NCI-H524 (cell line): ENCODE data around the gene MYBPHL.
A peak's percentile ranks its signal among the peaks of the same experiment; 100 is the strongest.

Source experiments
- DNase-seq, 2 experiments: peaks; one replicate each; lab custom pipeline; 2025; lab: John Stamatoyannopoulos, UW

Gene MYBPHL

GRCh38 chr1:109279615-109280278 is 27.1 kb downstream of the MYBPHL start:
- no peak for DNase-seq

DNA sequence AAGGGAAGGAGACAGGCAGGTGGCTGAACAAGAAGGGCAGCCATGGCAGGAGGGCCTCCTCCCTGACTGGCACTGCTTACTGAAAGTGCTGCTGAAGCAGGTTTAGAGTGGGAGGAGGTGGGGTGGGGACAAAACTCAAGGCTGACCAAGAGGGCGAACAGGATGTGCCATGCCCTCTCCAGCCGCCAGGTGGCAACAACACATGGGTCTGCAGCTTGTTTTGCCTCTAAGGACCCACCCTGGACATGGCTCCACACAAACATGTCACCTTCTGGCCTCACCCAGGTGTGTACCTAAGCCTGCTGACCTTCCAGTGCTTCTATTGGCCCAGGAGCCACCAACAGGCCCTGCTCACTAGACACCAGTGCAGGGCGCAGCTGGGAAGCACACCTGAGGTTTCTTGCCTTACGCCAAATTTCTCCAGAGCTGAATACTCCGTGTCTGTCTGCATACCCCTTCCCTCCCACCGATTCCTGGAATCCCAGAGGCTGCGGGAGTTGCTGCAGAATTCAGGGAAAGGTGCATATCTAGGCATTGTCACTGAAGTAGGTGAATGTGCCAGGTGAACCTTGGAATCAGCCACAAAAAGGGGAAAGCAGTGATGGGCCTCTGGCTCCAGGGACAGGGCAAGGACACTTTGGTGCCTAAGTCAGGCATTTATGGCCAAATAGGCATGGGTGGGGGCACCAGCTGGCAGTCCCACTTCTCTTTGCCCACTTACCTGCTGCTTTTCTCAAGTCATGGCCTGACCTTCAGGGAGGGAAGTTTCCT is 29.2 kb downstream of the MYBPHL start:
- peak in 1 of 2 experiments; percentile 76 for DNase-seq

GRCh38 chr1:109275706-109276345 is 31.0 kb downstream of the MYBPHL start:
- DNase-seq: no peak

DNA sequence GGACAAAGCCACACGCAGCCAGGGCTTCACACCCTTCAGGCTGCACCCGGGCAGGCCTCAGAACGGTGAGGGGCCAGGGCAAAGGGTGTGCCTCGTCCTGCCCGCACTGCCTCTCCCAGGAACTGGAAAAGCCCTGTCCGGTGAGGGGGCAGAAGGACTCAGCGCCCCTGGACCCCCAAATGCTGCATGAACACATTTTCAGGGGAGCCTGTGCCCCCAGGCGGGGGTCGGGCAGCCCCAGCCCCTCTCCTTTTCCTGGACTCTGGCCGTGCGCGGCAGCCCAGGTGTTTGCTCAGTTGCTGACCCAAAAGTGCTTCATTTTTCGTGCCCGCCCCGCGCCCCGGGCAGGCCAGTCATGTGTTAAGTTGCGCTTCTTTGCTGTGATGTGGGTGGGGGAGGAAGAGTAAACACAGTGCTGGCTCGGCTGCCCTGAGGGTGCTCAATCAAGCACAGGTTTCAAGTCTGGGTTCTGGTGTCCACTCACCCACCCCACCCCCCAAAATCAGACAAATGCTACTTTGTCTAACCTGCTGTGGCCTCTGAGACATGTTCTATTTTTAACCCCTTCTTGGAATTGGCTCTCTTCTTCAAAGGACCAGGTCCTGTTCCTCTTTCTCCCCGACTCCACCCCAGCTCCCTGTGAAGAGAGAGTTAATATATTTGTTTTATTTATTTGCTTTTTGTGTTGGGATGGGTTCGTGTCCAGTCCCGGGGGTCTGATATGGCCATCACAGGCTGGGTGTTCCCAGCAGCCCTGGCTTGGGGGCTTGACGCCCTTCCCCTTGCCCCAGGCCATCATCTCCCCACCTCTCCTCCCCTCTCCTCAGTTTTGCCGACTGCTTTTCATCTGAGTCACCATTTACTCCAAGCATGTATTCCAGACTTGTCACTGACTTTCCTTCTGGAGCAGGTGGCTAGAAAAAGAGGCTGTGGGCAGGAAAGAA is 32.0 kb downstream of the MYBPHL start:
- no peak for DNase-seq

GRCh38 chr1:109273570-109274288 is 33.1 kb downstream of the MYBPHL start:
- DNase-seq: no peak

GRCh38 chr1:109272831-109273547 is 33.8 kb downstream of the MYBPHL start:
- DNase-seq: no peak

- DNase-seq: no peak
These were observed 34.6 kb downstream of the MYBPHL start for GRCh38 chr1:109272021-109272799.

DNA sequence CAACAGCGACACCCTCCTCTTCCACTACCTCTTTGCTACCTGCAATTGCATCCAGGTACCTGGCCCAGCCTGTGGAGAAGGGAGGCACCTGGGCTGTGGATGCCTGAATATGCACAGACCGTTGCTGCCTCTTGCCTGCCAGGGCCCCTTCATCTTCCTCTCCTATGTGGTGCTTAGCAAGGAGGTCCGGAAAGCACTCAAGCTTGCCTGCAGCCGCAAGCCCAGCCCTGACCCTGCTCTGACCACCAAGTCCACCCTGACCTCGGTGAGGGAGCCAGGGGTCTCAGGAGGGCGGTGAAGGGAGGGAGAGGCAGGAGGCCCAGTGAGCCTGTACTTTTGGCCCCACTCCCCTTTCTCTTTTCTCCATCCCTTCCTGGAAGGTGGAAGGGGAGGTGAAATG is 35.4 kb downstream of the MYBPHL start:
- no peak for DNase-seq

DNA sequence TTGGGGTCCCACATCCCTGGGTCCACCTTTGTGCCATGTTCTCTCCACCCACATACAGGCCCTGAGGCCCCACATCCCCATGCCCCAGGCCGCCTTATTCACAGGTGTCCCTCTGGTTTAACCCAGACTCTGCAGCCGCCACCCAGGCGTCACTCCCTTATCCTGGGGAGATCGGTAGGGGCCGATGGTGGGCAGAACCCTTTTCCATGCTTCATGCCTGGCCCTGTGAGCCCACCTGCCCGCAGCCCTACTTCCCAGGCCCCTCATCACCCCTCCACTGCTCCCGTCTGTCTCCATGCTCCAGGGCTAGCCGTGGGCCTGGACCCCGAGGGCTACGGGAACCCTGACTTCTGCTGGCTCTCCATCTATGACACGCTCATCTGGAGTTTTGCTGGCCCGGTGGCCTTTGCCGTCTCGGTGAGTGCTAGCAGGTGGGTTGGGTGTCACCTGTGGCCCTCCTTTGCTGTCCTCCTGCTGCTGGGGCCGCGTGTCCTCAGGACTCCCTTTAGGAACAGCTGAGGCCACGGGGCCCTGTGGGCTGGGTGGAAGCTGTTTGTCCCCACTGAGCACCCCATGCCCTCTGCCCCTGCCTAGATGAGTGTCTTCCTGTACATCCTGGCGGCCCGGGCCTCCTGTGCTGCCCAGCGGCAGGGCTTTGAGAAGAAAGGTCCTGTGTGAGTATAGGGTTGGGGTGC is 36.0 kb downstream of the MYBPHL start:
- DNase-seq: no peak

- DNase-seq: no peak
These were observed 36.7 kb downstream of the MYBPHL start for GRCh38 chr1:109269981-109270622.

DNA sequence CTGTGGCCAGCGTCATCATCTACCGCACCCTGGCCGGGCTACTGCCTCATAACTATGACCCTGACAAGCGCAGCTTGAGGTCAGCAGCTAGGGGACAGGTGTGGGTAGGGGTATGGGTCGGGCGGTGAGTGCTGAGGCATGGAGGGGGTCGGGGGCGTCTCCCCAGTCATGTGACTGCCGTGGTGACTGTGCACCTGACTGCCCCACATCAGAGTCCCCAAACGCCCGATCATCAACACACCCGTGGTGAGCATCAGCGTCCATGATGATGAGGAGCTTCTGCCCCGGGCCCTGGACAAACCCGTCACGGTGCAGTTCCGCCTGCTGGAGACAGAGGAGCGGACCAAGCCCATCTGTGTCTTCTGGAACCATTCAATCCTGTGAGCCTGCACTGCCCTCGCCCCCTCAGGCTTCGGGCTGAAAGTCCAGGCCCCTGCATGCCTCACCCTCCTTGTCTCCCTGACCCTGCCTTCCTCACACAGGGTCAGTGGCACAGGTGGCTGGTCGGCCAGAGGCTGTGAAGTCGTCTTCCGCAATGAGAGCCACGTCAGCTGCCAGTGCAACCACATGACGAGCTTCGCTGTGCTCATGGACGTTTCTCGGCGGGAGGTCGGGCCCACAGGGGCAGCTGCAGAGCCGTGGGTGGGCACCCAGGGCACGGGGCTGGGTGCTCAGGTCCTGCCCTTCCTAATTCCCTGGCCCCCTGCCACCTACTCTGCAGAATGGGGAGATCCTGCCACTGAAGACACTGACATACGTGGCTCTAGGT is 37.4 kb downstream of the MYBPHL start:
- no peak for DNase-seq

DNA sequence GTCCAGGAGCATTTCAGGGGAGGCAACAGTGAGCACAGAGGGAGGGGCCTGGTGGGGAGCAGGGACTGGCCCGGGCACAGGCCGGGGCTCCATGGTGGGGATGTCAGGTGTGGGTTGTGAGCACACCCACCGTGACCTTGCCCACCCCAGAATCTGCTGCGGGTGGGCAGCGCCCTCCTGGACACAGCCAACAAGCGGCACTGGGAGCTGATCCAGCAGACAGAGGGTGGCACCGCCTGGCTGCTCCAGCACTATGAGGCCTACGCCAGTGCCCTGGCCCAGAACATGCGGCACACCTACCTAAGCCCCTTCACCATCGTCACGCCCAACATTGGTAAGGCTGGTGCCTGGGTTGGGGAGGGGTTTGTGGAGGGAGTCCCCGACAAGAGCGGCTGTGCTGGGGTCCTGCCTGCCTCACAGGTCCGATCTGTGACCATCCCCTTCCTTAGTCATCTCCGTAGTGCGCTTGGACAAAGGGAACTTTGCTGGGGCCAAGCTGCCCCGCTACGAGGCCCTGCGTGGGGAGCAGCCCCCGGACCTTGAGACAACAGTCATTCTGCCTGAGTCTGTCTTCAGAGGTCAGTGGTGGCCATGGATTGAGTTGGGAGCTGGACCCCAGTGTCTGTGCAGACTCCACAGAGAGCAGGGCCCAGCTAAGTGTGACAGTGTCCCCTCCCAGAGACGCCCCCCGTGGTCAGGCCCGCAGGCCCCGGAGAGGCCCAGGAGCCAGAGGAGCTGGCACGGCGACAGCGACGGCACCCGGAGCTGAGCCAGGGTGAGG is 38.2 kb downstream of the MYBPHL start:
- DNase-seq: no peak

GRCh38 chr1:109267743-109268300 is 39.0 kb downstream of the MYBPHL start:
- no peak for DNase-seq

DNA sequence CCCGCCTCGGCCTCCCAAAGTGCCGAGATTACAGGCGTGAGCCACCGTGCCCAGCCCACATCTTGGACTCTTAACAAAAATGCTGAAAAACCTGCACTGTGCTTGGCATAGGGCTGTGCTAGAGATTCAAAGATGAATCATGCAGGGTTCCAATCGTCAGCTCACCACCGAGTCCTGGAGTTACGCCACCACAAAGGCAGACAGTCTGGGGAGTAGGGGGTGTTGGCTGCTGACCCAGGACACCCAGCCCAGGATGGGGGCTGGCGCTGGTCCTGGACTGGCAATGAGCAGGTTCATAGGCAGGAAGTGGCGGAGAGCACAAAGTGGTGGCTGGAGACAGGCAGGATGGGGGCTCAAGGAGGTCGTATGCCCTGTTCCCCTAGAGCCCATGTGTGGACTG is 39.8 kb downstream of the MYBPHL start:
- no peak for DNase-seq

DNA sequence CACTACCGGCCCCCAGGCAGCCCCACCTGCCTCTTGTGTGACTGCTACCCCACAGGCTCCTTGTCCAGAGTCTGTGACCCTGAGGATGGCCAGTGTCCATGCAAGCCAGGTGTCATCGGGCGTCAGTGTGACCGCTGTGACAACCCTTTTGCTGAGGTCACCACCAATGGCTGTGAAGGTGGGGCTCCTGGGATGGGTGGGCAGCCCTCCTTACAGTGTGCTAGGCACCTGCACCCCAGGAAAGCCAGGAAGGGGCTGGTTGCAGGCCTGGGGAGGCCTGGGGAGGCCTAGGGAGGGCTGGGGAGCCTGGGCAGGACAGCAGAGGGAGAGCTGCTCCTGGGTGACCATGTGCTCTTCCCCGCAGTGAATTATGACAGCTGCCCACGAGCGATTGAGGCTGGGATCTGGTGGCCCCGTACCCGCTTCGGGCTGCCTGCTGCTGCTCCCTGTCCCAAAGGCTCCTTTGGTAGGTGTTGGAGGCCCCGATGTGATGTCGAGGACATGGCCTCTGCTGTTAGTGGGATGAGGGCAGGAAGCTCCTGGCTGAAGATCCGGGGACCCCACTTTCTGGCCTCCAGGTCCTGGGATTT is 41.0 kb downstream of the MYBPHL start:
- DNase-seq: no peak

- DNase-seq: no peak
These were observed 41.8 kb downstream of the MYBPHL start for GRCh38 chr1:109265016-109265415.

DNA sequence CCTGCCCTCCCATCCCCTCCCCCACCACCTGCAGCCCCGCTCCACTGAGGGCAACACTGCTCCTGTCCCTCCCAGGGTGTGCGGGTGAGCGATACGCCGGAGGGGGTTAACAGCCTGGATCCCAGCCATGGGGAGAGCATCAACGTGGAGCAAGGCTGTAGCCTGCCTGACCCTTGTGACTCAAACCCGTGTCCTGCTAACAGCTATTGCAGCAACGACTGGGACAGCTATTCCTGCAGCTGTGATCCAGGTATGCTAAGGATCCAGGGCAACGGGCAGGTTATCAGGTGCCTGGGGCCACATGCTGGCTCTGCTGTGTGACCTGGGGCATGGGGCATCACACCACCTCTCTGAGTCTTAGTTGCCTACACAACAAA is 42.4 kb downstream of the MYBPHL start:
- no peak for DNase-seq
